Endothelial cell of umbilical vein (primary cell): ENCODE data around the gene TTC34.

ENCODE experiments used
- CTCF ChIP-seq, 2 donors: IDR thresholded peaks; 1 replicate in 1 of 2; 2 replicates in 1 of 2; pipeline ENCODE4 v1.5.1; 2011; ENCODE audit warnings: low read length in 2 of 2, mild to moderate bottlenecking in 2 of 2, moderate library complexity in 2 of 2, control low read depth in 1 of 2, inconsistent platforms in 1 of 2, low read depth in 1 of 2; ENCODE audit not compliant: insufficient read depth in 1 of 2; ENCODE audit errors: extremely low read depth in 1 of 2
- EZH2 ChIP-seq: IDR thresholded peaks from 2 replicates; pipeline ENCODE4 v1.6.1; 2012; ENCODE audit warnings: borderline replicate concordance, low read depth, mild to moderate bottlenecking, moderate library complexity, low read length, inconsistent platforms; ENCODE audit not compliant: severe bottlenecking
- POLR2A ChIP-seq: IDR thresholded peaks from 2 replicates; pipeline ENCODE4 v1.6.1; 2012; ENCODE audit warnings: low read depth, mild to moderate bottlenecking, control low read depth, low read length
- POLR2AphosphoS5 ChIP-seq: IDR thresholded peaks from 2 replicates; pipeline ENCODE4 v1.6.1; 2012; ENCODE audit warnings: low read depth, mild to moderate bottlenecking, control low read depth, low read length, moderate library complexity; ENCODE audit not compliant: insufficient read depth

GRCh38 chr1:2810899-2811532 is 9.5 kb upstream of the TTC34 start:
- no peak for TF ChIP-seq POLR2A
- no peak for TF ChIP-seq CTCF (IDR thresholded peaks at IDR 0.05; ENCODE audit: extremely low read depth in 1 of 2, insufficient read depth in 1 of 2, low read depth in 1 of 2, low read length in 2 of 2)
- no peak for TF ChIP-seq EZH2
- TF ChIP-seq POLR2AphosphoS5 = no peak
